ENCODE measurements around the gene STAMBP. TPM values are rescaled to one million over a fixed set of nuclear protein-coding genes. Genes with fewer than 3 reads are reported as not detected.

The STAMBP gene
- total RNA-seq, 4 donors from 2014 or later, result 22.7 to 1,127 (median 37.3) TPM

DNA sequence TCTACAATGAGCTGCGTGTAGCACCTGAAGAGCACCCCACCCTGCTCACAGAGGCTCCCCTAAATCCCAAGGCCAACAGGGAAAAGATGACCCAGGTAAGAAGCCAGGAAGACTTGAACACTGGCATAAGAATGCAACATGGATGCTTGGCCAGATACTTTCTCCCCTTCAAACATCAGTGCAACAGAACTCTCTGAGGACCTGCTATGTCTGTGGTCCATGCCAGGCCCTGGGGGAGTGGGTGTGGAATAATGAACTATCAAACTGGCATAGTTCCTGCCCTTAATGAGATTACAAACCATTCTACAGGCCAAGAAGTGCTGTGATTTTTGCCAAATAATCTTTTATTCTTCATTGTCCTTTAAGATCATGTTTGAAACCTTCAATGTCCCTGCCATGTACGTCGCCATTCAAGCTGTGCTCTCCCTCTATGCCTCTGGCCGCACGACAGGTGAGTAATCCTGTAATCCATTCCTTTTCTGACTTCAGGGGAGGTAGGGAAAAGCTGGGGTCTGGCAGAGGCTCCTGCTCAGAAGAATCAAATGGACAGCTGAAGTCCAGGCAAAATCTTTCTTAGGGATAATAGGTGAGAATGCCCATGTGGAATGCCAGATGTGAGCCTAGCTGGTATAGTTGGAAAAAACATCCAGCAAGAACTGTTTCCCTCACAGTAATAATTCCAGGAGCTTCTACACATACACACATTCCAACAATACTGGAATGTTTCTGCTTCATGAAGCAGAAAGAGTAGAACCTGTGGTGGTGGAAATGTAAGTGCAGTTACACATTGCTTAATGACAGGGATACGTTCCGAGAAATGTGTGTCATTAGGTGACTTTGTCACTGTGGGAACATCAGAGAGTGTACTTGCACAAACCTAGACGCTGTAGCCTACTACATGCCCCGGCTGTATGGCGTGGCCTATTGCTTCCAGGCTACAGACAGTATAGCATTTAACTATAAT, 80.2 kb downstream of the STAMBP start:
- no peaks in the 10 kb centered on the region for H3K9me3 ChIP-seq
- TF ChIP-seq EP300 (IDR thresholded peaks at IDR 0.05; ENCODE audit: low read depth) (no peak), POLR2A (IDR thresholded peaks at IDR 0.05) (no peak), POLR2AphosphoS5 (IDR thresholded peaks at IDR 0.05) (peak in 2 of 3 donors; percentile 49 to 83)
- TF ChIP-seq, protein P1, sequence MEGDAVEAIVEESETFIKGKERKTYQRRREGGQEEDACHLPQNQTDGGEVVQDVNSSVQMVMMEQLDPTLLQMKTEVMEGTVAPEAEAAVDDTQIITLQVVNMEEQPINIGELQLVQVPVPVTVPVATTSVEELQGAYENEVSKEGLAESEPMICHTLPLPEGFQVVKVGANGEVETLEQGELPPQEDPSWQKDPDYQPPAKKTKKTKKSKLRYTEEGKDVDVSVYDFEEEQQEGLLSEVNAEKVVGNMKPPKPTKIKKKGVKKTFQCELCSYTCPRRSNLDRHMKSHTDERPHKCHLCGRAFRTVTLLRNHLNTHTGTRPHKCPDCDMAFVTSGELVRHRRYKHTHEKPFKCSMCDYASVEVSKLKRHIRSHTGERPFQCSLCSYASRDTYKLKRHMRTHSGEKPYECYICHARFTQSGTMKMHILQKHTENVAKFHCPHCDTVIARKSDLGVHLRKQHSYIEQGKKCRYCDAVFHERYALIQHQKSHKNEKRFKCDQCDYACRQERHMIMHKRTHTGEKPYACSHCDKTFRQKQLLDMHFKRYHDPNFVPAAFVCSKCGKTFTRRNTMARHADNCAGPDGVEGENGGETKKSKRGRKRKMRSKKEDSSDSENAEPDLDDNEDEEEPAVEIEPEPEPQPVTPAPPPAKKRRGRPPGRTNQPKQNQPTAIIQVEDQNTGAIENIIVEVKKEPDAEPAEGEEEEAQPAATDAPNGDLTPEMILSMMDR (IDR thresholded peaks at IDR 0.05), result no peak
- no peaks in the 10 kb centered on the region for H3K27me3 ChIP-seq
- H3K4me1 ChIP-seq, result peaks cover 0 to 9% (median 2%) of the 10 kb centered on the region in 4 donors
- peak overlapping the region in 3 of 4 donors; percentile 42 to 89 (median 61) for H3K27ac ChIP-seq
- DNase-seq, result no peak
- in situ Hi-C loops (cut with MboI; ENCODE audit: low pct_ligation_motif_present in 1 of 4, low pct_unique_long_range_greater_than_20kb in 1 of 4, low sequenced_read_pairs in 3 of 4) (no loop called here), intact Hi-C loops (cut with DNase I; ENCODE audit: low total_unique reads) (no loop called here)
- WGBS, 2 donors (ENCODE audit: low coverage in 1 of 2), result 72 to 75% methylated on average over 10 of the region's 10 CpGs
- H3K36me3 ChIP-seq, result peaks cover 0 to 9% (median 0%) of the 10 kb centered on the region in 4 donors
- no peak overlapping the region for H3K4me3 ChIP-seq

DNA sequence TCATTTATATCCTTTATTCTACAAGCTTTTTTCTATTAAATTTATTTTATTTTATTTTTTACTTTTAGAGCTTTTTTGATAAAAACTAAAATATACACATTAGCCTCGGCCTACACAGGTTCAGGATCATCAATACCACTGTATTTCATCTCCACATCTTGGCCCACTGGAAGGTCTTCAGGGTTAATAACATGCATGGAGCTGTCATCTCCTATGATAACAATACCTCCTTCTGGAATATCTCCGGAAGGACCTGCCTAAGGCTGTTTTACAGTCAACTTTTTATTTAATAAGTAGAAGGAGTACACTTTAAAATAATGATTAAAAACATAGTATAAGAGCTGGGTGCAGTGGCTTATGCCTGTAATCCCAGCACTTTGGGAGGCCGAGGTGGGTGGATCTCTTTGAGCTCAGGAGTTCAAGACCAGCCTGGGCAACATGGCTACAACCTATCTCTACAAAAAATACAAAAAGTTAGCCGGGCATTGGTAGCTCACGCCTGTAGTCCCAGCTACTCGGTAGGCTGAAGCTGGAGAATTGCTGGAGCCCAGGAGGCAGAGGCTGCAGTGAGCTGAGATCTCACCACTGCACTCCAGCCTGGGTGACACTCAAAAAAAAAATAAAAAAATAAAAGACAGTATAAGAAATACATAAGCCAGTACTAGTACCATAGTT, 82.2 kb downstream of the STAMBP start:
- DNase-seq, result no peak
- TF ChIP-seq POLR2A (IDR thresholded peaks at IDR 0.05), result no peak
- no peak for TF ChIP-seq EP300 (IDR thresholded peaks at IDR 0.05; ENCODE audit: low read depth)
- TF ChIP-seq POLR2AphosphoS5 (IDR thresholded peaks at IDR 0.05), result no peak
- TF ChIP-seq, protein P1 (IDR thresholded peaks at IDR 0.05), result no peak
- peaks cover 0 to 9% (median 2%) of the 10 kb centered on the region in 4 donors for H3K4me1 ChIP-seq
- in situ Hi-C loops (cut with MboI; ENCODE audit: low pct_ligation_motif_present in 1 of 4, low pct_unique_long_range_greater_than_20kb in 1 of 4, low sequenced_read_pairs in 3 of 4), result no loop called here
- no peak overlapping the region for H3K4me3 ChIP-seq
- H3K27ac ChIP-seq, result peak overlapping the region in 3 of 4 donors; percentile 39 to 89 (median 40)
- H3K27me3 ChIP-seq, result no peaks in the 10 kb centered on the region
- WGBS, 2 donors (ENCODE audit: low coverage in 1 of 2), result 58 to 78% methylated on average over 3 to 6 of the region's 6 CpGs
- intact Hi-C loops (cut with DNase I; ENCODE audit: low total_unique reads), result no loop called here
- peaks cover 0 to 9% (median 0%) of the 10 kb centered on the region in 4 donors for H3K36me3 ChIP-seq
- H3K9me3 ChIP-seq, result no peaks in the 10 kb centered on the region

DNA sequence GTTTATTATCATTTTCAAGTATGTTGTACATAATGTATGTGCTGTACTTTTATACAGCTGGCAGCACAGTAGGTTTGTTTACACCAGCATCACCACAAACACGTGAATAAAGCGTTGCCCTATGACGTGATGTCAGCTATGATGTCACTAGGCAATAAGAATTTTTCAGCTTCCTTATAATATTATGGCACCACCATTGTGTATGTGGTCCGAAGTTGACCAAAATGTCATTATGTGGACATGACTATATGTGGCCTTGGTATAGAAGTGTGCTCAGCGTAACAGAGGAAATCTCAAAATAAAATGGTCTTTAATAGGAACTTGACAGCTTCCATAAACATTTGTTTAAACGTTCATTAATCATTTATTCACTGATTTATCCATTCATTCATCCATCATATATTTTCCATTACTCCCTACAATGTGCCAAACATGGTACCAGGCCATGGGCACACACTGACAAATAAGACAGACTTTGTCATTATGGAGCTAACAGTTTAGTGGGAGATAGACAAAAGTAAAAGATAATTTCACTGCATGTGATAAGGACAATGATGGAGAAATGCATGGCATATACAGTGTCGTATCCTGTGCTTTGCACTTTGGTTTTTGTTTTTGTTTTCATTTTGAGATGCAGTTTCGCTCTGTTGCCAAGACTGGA, 82.9 kb downstream of the STAMBP start:
- Histone ChIP-seq H3K27me3 (no peaks in the 10 kb centered on the region), H3K27ac (peak overlapping the region in 3 of 4 donors; percentile 39 to 89 (median 40)), H3K4me3 (no peak overlapping the region), H3K4me1 (peaks cover 0 to 9% (median 2%) of the 10 kb centered on the region in 4 donors), H3K36me3 (peaks cover 0 to 9% (median 0%) of the 10 kb centered on the region in 4 donors), H3K9me3 (no peaks in the 10 kb centered on the region)
- intact Hi-C loops (cut with DNase I; ENCODE audit: low total_unique reads) (no loop called here), in situ Hi-C loops (cut with MboI; ENCODE audit: low pct_ligation_motif_present in 1 of 4, low pct_unique_long_range_greater_than_20kb in 1 of 4, low sequenced_read_pairs in 3 of 4) (no loop called here)
- no peak for DNase-seq
- 69 to 80% methylated on average over 8 of the region's 8 CpGs for WGBS, 2 donors (ENCODE audit: low coverage in 1 of 2)
- peak; percentile 14 to 48 (median 17) for TF ChIP-seq POLR2AphosphoS5 (IDR thresholded peaks at IDR 0.05)
- no peak for TF ChIP-seq EP300 (IDR thresholded peaks at IDR 0.05; ENCODE audit: low read depth)

- H3K9me3 ChIP-seq, result no peaks in the 10 kb centered on the region
- WGBS, 2 donors (ENCODE audit: low coverage in 1 of 2), result 90 to 100% methylated on average over 1 to 8 of the region's 8 CpGs
- in situ Hi-C loops (cut with MboI; ENCODE audit: low pct_ligation_motif_present in 1 of 4, low pct_unique_long_range_greater_than_20kb in 1 of 4, low sequenced_read_pairs in 3 of 4) (no loop called here), intact Hi-C loops (cut with DNase I; ENCODE audit: low total_unique reads) (no loop called here)
- H3K4me1 ChIP-seq, result no peaks in the 10 kb centered on the region
- no peak overlapping the region for H3K4me3 ChIP-seq
- DNase-seq, result no peak
- H3K27me3 ChIP-seq, result no peaks in the 10 kb centered on the region
- TF ChIP-seq, protein P1 (IDR thresholded peaks at IDR 0.05), result no peak
- TF ChIP-seq POLR2AphosphoS5 (IDR thresholded peaks at IDR 0.05), result peak in 2 of 3 donors; percentile 24 to 54
- H3K27ac ChIP-seq, result peak overlapping the region in 3 of 4 donors; percentile 41 to 89 (median 54)
- peaks cover 0 to 9% (median 0%) of the 10 kb centered on the region in 4 donors for H3K36me3 ChIP-seq
Measured at GRCh38 chr2:73913414-73914054, 84.8 kb downstream of the STAMBP start.
